Duodenal mucosa (tissue), 2 donors: ENCODE measurements around the gene HTT.
"Not testable (repeated sequence)": the region's sequence is repeated elsewhere in the genome, so short reads cannot be mapped to it uniquely, and the experiment has no call there.

Experiments used
- H3K27ac ChIP-seq: one replicate; pipeline ENCODE4 v1.7.0; 2013; ENCODE audit warnings: low read depth, low read length
- H3K27me3 ChIP-seq, 2 donors: one replicate each; pipeline ENCODE4 v1.7.0; 2013; ENCODE audit warnings: low read length in 2 of 2, control low read depth in 1 of 2; ENCODE audit not compliant: insufficient read depth in 2 of 2, control insufficient read depth in 1 of 2
- H3K36me3 ChIP-seq, 2 donors: one replicate each; pipeline ENCODE4 v1.7.0; 2013; ENCODE audit warnings: low read length in 2 of 2, control low read depth in 1 of 2; ENCODE audit not compliant: insufficient read depth in 2 of 2, control insufficient read depth in 1 of 2
- H3K4me1 ChIP-seq, 2 donors: one replicate each; pipeline ENCODE4 v1.7.0; 2013; ENCODE audit warnings: low read length in 2 of 2, control low read depth in 1 of 2; ENCODE audit not compliant: insufficient read depth in 2 of 2, control insufficient read depth in 1 of 2
- H3K4me3 ChIP-seq, 2 donors: one replicate each; pipeline ENCODE4 v1.7.0; 2013; ENCODE audit warnings: low read length in 2 of 2, low read depth in 1 of 2
- H3K9ac ChIP-seq, 2 donors: one replicate each; pipeline ENCODE4 v1.7.0; 2013; ENCODE audit warnings: low read length in 2 of 2, low read depth in 1 of 2
- H3K9me3 ChIP-seq, 2 donors: one replicate each; pipeline ENCODE4 v1.7.0; 2013; ENCODE audit warnings: low read length in 2 of 2, control low read depth in 1 of 2; ENCODE audit not compliant: control insufficient read depth in 1 of 2

HTT gene

GRCh38 chr4:3160438-3160837 is 86.0 kb downstream of the HTT start:
- Histone ChIP-seq H3K9me3 (no peaks in the 10 kb centered on the region), H3K4me3 (no peak overlapping the region), H3K36me3 (peaks cover 13 to 49% of the 10 kb centered on the region in 2 donors), H3K4me1 (no peaks in the 10 kb centered on the region), H3K9ac (no peak overlapping the region), H3K27me3 (no peaks in the 10 kb centered on the region), H3K27ac (no peak overlapping the region)

DNA sequence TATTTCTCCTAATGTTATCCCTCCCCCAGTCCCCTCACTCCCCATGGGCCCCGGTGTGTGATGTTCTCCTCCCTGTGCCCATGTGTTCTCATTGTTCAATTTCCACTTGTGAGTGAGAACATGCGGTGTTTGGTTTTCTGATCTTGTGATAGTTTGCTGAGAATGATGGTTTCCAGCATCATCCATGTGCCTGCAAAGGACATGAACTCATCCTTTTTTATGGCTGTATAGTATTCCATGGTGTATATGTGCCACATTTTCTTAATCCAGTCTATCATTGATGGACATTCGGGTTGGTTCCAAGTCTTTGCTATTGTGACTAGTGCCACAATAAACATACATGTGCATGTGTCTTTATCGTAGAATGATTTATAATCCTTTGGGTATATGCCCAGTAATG is 86.6 kb downstream of the HTT start:
- not testable (repeated sequence) for H3K4me3 ChIP-seq, H3K4me1 ChIP-seq, H3K27ac ChIP-seq, H3K27me3 ChIP-seq, H3K9me3 ChIP-seq, H3K9ac ChIP-seq
- peaks cover 13 to 47% of the 10 kb centered on the region in 2 donors for H3K36me3 ChIP-seq

DNA sequence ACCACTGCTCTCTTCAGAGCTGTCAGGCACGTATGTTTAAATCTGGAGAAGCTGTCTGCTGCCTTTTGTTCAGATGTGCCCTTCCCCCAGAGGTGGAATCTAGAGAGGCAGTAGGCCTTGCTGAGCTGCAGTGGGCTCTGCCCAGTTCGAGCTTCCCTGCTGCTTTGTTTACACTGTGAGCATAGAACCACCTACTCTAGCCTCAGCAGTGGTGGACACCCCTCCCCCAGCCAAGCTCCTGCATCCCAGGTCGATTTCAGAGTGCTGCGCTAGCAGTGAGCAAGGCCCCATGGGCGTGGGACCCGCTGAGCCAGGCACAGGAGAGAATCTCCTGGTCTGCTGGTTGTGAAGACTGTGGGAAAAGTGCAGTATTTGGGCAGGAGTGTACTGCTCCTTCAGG is 92.0 kb downstream of the HTT start:
- H3K9me3 ChIP-seq, H3K4me1 ChIP-seq, H3K27me3 ChIP-seq, H3K9ac ChIP-seq, H3K27ac ChIP-seq, H3K4me3 ChIP-seq: not testable (repeated sequence)
- H3K36me3 ChIP-seq = peaks cover 0 to 23% of the 10 kb centered on the region in 2 donors

DNA sequence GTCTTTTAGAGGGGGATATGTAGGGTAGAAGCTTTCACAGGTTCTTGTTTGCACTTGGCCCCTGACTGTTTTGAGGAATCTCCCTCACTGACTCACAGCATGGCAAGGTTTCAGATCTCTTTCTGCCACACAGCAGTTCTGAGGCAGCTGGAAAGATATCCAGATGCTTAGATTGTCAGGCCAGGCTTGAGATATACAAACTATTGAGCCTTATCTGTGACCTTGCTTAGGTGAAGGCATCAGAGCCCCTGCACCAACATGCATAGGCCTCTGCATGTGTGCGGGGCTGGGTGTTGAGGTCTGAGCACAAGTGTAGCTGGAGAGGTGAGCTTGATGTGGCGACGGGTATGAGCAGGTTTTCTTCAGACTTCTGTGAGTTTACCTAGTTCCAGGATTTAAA is 93.5 kb downstream of the HTT start:
- no peaks in the 10 kb centered on the region for H3K27me3 ChIP-seq
- no peak overlapping the region for H3K9ac ChIP-seq
- H3K4me3 ChIP-seq = no peak overlapping the region
- no peak overlapping the region for H3K27ac ChIP-seq
- H3K9me3 ChIP-seq = no peaks in the 10 kb centered on the region
- peaks cover 10 to 35% of the 10 kb centered on the region in 2 donors for H3K36me3 ChIP-seq
- no peaks in the 10 kb centered on the region for H3K4me1 ChIP-seq

- no peak overlapping the region for H3K9ac ChIP-seq
- no peaks in the 10 kb centered on the region for H3K27me3 ChIP-seq
- H3K36me3 ChIP-seq = peaks cover 36 to 79% of the 10 kb centered on the region in 2 donors
- H3K27ac ChIP-seq = no peak overlapping the region
- no peaks in the 10 kb centered on the region for H3K9me3 ChIP-seq
- H3K4me3 ChIP-seq = no peak overlapping the region
- H3K4me1 ChIP-seq = no peaks in the 10 kb centered on the region
Observed at GRCh38 chr4:3174371-3175338, 100.2 kb downstream of the HTT start.

DNA sequence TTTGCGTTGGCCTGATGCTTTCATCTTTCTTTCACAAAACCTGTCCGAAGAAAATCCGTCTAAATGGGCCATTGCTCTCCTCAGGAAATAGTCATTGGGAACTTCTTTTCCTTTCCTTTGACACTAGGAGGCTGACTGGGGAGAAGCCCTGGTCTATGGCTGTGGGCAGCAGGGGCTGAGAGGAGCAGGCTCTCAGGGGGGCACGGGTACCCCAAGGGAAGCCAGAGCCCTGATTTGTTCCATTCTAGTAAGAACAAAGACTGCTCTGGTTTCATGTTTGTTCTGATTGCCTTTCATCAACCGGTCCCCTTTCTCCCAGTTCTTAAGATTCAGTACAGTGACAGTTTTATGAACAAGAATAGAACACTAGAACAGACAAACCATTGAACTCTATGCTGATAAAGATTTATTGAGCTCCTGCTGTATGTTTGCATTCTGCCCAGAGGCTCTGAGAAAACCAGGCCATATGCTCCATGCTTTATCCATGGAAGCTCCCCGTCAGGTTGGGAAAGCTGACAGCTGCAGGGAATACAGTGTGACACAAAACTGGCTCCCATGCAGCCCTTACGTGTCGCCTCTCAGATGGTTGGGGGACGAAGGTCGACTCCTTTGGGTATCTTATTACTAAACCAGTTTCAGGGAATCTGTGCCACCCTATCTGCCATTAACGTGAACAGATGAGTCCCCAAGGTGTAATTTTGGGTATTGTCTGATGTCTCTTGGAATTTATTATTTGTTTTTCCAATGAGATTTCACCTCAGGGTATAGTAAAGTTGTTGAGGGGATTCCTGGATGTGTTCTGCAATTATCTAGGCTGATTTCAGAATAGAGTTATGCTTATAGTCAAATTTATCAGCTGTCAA is 102.1 kb downstream of the HTT start:
- Histone ChIP-seq H3K4me3 (no peak overlapping the region), H3K9ac (no peak overlapping the region), H3K36me3 (peaks cover 36 to 84% of the 10 kb centered on the region in 2 donors), H3K27me3 (no peaks in the 10 kb centered on the region), H3K4me1 (no peaks in the 10 kb centered on the region), H3K9me3 (no peaks in the 10 kb centered on the region), H3K27ac (no peak overlapping the region)

DNA sequence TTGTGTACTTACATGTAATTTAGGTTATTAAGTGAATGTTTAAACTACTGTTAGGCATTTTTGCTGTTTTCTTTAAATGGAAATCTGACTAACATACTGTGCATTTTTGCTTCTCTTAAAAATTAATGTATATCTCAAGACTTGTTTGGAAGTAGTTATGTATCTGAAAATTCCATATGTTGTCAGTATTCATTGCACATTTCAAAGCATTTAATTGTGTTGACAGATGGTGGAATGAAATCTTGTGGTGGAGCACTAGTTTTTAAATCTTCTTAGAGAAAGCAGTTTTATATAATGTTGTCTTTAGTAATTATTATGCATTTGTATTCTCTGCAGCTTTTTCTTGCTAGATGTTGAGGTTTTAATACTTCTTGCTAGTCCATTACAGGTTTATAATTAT is 102.9 kb downstream of the HTT start:
- Histone ChIP-seq H3K36me3 (peaks cover 32 to 86% of the 10 kb centered on the region in 2 donors), H3K9me3 (no peaks in the 10 kb centered on the region), H3K27ac (no peak overlapping the region), H3K27me3 (no peaks in the 10 kb centered on the region), H3K9ac (no peak overlapping the region), H3K4me3 (no peak overlapping the region), H3K4me1 (no peaks in the 10 kb centered on the region)

GRCh38 chr4:3177905-3178304 is 103.4 kb downstream of the HTT start:
- H3K4me1 ChIP-seq = no peaks in the 10 kb centered on the region
- H3K27me3 ChIP-seq = no peaks in the 10 kb centered on the region
- peaks cover 28 to 86% of the 10 kb centered on the region in 2 donors for H3K36me3 ChIP-seq

GRCh38 chr4:3178351-3178750 is 103.9 kb downstream of the HTT start:
- Histone ChIP-seq H3K4me1 (no peaks in the 10 kb centered on the region), H3K9ac (no peak overlapping the region), H3K9me3 (no peaks in the 10 kb centered on the region), H3K4me3 (no peak overlapping the region), H3K27ac (no peak overlapping the region), H3K27me3 (no peaks in the 10 kb centered on the region), H3K36me3 (peaks cover 28 to 86% of the 10 kb centered on the region in 2 donors)

More at GRCh38 chr4:3177905-3178304, 103.4 kb downstream of the HTT start:
- no peaks in the 10 kb centered on the region for H3K9me3 ChIP-seq
- no peak overlapping the region for H3K9ac ChIP-seq
- H3K27ac ChIP-seq = no peak overlapping the region
- H3K4me3 ChIP-seq = no peak overlapping the region

GRCh38 chr4:3179126-3179706 is 104.7 kb downstream of the HTT start:
- Histone ChIP-seq H3K9ac (no peak overlapping the region), H3K36me3 (peaks cover 25 to 91% of the 10 kb centered on the region in 2 donors), H3K27me3 (no peaks in the 10 kb centered on the region), H3K4me3 (no peak overlapping the region), H3K4me1 (no peaks in the 10 kb centered on the region), H3K27ac (no peak overlapping the region), H3K9me3 (no peaks in the 10 kb centered on the region)
